Measurements from ENCODE around the gene AASDH. TPM values are rescaled to one million over a fixed set of nuclear protein-coding genes. Genes with fewer than 3 reads are reported as not detected.

The AASDH gene
- total RNA-seq, 1 experiment from 2014 or later: 5.4 TPM

GRCh38 chr4:56326363-56326762 is 60.9 kb downstream of the AASDH start:
- no peak for ATAC-seq
- Histone ChIP-seq H3K9me3 (ENCODE audit: control insufficient read depth, insufficient read depth, low read depth, low read length) (no peaks in the 10 kb centered on the region), H3K4me1 (ENCODE audit: control insufficient read depth, insufficient read depth, low read length) (no peaks in the 10 kb centered on the region), H3K27me3 (ENCODE audit: control insufficient read depth, insufficient read depth, low read length) (no peaks in the 10 kb centered on the region), H3K36me3 (ENCODE audit: control insufficient read depth, insufficient read depth, low read length) (no peaks in the 10 kb centered on the region), H3K4me3 (ENCODE audit: low read depth in 2 of 2, low read length in 2 of 2) (no peak overlapping the region), H3K27ac (ENCODE audit: low read length) (no peak overlapping the region)
- ChIA-PET CTCF (no interaction called here), POLR2A (no interaction called here)
- intact Hi-C loops (cut with micrococcal nuclease; ENCODE audit: unreplicated experiment): no loop called here
- TF ChIP-seq SIN3A (IDR thresholded peaks at IDR 0.05; ENCODE audit: borderline replicate concordance, insufficient read depth, low read depth, low read length): no peak
- TF ChIP-seq POLR2AphosphoS5 (IDR thresholded peaks at IDR 0.05; ENCODE audit: low read depth, low read length): no peak
- no peak for TF ChIP-seq TCF7L2 (IDR thresholded peaks at IDR 0.05; ENCODE audit: low read depth, low read length)
- no peak for TF ChIP-seq REST (IDR thresholded peaks at IDR 0.05; ENCODE audit: insufficient read depth in 1 of 2, low read depth in 2 of 2, low read length in 1 of 2)
- TF ChIP-seq, protein P1, sequence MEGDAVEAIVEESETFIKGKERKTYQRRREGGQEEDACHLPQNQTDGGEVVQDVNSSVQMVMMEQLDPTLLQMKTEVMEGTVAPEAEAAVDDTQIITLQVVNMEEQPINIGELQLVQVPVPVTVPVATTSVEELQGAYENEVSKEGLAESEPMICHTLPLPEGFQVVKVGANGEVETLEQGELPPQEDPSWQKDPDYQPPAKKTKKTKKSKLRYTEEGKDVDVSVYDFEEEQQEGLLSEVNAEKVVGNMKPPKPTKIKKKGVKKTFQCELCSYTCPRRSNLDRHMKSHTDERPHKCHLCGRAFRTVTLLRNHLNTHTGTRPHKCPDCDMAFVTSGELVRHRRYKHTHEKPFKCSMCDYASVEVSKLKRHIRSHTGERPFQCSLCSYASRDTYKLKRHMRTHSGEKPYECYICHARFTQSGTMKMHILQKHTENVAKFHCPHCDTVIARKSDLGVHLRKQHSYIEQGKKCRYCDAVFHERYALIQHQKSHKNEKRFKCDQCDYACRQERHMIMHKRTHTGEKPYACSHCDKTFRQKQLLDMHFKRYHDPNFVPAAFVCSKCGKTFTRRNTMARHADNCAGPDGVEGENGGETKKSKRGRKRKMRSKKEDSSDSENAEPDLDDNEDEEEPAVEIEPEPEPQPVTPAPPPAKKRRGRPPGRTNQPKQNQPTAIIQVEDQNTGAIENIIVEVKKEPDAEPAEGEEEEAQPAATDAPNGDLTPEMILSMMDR (IDR thresholded peaks at IDR 0.05): no peak
- no peak for DNase-seq (ENCODE audit: low read depth, low spot score)
- no TSS peak for BruUV-seq (replicated peaks)
- in situ Hi-C loops (cut with HindIII; ENCODE audit: low pct_unique_long_range_greater_than_20kb, low sequenced_read_pairs): no loop called here

DNA sequence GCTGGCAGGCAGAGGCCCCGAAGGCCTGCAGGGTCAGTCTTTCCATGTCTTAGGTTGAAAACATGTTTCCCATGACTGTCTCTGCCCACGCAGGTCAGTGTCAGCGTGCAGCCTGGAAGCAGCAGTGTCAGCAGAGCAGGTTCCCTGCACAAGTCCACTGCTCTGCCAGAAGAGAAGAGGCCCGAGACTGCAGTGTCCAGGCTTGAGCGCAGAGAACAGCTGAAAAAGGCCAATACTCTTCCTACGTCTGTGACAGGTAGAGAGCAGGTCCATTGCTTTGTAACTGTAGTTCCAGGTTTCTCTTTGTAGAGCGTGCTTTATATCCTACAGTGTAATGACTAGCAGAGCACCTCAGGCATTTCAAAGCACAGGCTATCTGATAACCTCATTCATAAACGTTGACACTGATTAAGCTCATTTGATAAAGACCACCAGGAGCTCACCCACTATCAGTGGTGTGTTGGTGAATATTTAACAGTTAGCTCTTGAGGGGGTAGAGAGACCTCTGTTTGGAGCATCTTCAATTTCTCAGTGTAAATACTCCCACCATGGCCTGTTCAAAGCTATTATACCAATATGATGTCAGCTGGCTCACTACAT is 63.2 kb downstream of the AASDH start:
- no peaks in the 10 kb centered on the region for H3K36me3 ChIP-seq (ENCODE audit: control insufficient read depth, insufficient read depth, low read length)
- H3K9me3 ChIP-seq (ENCODE audit: control insufficient read depth, insufficient read depth, low read depth, low read length): no peaks in the 10 kb centered on the region
- H3K4me1 ChIP-seq (ENCODE audit: control insufficient read depth, insufficient read depth, low read length): no peaks in the 10 kb centered on the region
- BruUV-seq (replicated peaks): no TSS peak
- H3K4me3 ChIP-seq (ENCODE audit: low read depth in 2 of 2, low read length in 2 of 2): no peak overlapping the region
- H3K27ac ChIP-seq (ENCODE audit: low read length): no peak overlapping the region
- ATAC-seq: no peak
- TF ChIP-seq POLR2AphosphoS5 (IDR thresholded peaks at IDR 0.05; ENCODE audit: low read depth, low read length) (no peak), SIN3A (IDR thresholded peaks at IDR 0.05; ENCODE audit: borderline replicate concordance, insufficient read depth, low read depth, low read length) (no peak), REST (IDR thresholded peaks at IDR 0.05; ENCODE audit: insufficient read depth in 1 of 2, low read depth in 2 of 2, low read length in 1 of 2) (no peak), TCF7L2 (IDR thresholded peaks at IDR 0.05; ENCODE audit: low read depth, low read length) (no peak)
- intact Hi-C loops (cut with micrococcal nuclease; ENCODE audit: unreplicated experiment) (no loop called here), in situ Hi-C loops (cut with HindIII; ENCODE audit: low pct_unique_long_range_greater_than_20kb, low sequenced_read_pairs) (no loop called here)
- DNase-seq (ENCODE audit: low read depth, low spot score): no peak
- ChIA-PET POLR2A (no interaction called here), CTCF (no interaction called here)
- no peaks in the 10 kb centered on the region for H3K27me3 ChIP-seq (ENCODE audit: control insufficient read depth, insufficient read depth, low read length)

Measured in Panc1 (cell line).